ENCODE results near the gene KLHL2.

KLHL2 gene

DNA sequence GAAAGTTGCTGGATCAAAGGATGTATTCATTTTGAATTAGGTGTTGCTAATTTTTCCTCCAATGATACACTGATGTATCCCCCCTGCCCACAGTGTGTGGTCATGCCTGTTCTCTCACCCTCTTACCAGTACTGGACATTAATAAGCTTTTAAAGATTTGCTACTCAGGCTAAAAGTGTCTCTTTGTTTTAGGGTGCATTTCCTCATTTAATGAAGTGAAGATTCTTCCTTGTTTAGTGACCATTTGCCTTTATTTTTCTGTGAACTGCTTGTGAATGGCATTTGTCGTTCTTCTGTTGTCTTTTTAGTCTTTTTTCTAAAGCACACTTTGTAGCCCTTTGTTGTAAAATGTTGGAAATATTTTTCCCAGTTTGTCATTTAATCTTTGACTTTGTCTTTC lies 125.1 kb downstream of the KLHL2 start:
- TF ChIP-seq, protein P1, sequence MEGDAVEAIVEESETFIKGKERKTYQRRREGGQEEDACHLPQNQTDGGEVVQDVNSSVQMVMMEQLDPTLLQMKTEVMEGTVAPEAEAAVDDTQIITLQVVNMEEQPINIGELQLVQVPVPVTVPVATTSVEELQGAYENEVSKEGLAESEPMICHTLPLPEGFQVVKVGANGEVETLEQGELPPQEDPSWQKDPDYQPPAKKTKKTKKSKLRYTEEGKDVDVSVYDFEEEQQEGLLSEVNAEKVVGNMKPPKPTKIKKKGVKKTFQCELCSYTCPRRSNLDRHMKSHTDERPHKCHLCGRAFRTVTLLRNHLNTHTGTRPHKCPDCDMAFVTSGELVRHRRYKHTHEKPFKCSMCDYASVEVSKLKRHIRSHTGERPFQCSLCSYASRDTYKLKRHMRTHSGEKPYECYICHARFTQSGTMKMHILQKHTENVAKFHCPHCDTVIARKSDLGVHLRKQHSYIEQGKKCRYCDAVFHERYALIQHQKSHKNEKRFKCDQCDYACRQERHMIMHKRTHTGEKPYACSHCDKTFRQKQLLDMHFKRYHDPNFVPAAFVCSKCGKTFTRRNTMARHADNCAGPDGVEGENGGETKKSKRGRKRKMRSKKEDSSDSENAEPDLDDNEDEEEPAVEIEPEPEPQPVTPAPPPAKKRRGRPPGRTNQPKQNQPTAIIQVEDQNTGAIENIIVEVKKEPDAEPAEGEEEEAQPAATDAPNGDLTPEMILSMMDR (IDR thresholded peaks at IDR 0.05) = no peak

DNA sequence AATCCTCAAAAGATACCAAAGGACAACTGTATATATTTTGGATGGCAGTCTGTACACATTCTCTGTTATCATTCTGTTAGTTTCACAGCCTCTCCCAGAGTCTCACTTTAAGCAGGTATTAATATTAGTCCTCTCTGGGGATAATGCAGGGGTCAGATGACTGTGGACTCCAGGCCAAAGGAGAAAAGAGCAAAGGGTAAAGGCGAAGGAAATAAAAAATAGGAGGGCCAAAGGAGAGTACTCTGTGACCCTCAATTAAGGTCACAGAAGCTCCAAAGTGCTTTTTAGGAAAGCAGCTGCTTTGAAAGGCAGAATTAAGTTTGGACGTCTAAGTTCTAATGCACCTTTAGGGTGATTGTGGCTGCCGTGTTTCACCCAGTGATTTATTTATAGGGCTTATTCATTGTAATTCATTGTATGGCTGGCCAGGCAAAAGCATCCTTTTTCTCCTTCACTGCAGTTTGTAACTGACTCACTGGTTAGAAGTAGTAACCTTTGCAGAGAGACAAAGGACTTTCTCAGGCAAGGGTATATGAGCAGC lies 127.9 kb downstream of the KLHL2 start:
- TF ChIP-seq, protein P1 (IDR thresholded peaks at IDR 0.05) = no peak

DNA sequence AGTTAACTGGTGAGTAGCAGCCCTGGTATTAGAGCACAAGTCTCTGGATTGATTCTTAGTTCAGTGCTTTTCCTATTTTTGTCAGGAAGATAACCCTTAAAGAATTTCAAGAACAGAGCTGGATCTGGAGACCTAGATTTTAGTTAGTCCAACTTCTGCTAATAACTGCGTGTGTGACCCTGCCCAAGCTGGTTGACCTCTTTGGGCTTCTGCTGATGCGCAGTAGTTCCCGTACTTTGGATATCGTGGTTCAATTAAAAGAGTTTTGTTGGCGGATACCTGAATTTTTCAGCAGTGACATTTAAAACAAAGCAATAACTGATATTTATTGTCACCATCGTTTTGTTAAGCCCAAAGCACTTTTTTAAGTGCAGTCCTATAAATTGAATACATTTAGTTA lies 129.4 kb downstream of the KLHL2 start:
- TF ChIP-seq, protein P1 (IDR thresholded peaks at IDR 0.05) = no peak

DNA sequence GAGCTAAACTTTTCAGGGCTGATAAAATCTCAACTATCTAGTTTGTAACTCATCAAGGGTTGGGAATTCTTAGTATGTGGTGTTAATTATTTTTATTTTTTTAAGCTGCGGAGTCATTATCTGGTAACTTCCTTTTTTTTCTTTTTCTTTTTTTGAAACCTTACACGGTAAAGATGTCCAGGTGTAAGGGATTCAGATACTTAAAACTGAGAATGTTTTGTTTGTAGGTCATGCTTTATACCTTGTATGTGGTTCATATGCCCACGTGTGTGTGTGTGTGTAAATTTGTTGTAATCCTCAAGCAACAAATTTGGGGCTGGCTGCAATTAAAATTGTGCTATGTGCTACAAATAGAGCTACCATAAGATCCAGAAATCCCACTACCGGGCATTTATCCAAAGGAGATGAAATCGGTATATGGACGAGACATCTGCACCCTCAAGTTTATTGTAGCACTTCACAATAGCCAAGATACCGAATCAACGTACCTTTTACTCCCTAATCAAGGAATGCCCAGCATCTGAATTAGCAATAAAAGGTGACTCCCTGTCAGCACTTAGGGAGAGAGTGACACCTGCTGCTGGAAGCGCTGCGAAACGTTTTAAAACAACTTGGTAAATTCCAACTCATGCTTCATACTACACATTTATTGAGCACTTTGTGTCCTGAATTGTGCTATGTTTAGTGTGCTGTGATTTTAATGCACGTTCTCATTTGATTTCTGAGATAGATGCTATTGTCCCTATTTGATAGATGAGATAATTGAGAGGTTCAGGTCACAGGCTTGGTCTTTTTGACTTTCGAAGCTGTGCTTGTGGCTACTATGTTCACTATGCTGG lies 136.2 kb downstream of the KLHL2 start:
- TF ChIP-seq, protein P1 (IDR thresholded peaks at IDR 0.05) = peak; percentile 42; the same call in 1 of the 2 replicates

DNA sequence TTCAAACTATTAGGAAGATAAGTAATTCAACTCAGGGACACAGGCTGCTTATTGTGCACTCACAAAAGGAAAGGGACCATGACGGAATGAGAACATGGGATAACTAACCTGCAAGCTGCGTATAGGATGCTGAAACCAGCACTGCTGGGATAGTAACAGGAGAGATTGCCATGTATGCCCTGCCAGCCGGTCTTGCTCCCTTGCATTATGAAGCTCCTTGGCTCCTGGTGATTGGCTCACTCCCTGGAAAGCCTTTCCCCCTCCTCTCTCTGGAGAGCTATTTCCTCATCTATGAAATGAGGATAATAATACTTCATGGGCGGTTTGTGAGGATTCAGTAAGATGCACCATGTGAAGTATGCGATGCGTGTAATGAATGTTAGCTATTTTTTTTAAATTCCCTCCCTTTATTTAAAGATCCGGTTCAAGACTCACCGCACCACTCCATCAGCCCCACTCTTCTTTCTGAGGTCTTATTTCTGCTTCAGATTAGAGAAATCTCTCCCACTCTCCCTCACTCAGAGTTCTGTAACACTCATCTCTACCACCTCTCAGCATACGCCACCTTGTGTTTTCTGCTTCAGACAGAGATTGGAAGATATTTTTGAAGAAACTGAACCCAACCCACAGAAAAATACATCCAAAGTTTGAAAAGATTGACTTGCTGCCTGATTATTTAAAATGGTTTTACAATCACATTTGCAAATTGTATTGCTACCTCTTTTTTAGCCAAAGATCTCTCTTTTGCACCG lies 138.5 kb downstream of the KLHL2 start:
- TF ChIP-seq, protein P1 (IDR thresholded peaks at IDR 0.05) = peak; percentile 17; the same call in 1 of the 2 replicates

DNA sequence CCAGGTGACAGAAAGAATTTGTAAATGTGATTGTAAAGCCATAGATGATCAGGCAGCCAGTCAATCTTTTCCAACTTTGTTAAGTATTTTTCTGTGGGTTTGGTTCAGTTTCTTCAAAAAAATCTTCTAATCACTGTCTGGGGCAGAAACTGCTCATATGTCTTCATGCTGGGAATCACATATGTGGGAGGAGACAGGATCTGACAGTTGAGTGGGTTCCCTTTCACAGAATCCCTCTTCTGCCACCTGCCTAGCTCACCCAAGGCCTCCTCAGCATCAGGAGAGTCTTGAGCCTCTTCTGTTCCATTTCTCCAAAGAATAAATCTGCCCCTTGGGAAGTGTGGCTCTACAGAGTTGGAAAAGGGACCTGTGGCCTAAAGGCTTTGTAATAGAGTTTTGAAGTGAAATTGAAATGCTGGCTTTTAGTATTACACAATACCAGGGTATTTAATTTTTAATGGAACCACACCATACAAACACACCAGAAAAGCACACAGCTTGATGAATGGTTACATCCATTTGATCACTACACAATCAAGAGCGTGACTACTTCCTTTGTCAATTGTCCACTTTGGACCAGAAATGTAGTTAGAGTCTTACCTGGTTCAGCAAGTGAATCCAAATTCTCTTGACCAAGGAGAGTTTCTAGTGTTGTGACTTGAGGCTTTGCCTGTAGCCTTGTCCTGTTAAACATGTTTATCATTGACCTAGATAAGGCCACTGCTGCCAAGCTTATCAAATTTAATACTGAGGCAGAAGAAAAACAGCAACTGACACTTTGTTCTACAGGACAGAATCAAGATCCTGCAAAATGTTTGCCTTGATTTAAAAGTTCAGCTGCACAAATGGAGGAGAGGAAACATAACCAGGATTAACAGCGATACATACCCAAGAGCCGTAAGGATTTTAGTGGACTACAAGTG lies 140.5 kb downstream of the KLHL2 start:
- TF ChIP-seq, protein P1 (IDR thresholded peaks at IDR 0.05) = no peak
